WERI-Rb-1 (cell line): ENCODE results near the gene PSMA6.

ENCODE experiments used
- DNase-seq: peaks from one replicate; pipeline ENCODE4 v3.0.0-alpha.2; 2020
- H3K27ac ChIP-seq: fragments of 250-450 bp; sonication (Bioruptor Pico); 2 replicates; pipeline ENCODE4 v1.5.1; 2020; ENCODE audit warnings: mild to moderate bottlenecking, moderate library complexity
- H3K27me3 ChIP-seq: fragments of 250-450 bp; sonication (Bioruptor Pico); 2 replicates; pipeline ENCODE4 v1.5.1; 2021; ENCODE audit warnings: mild to moderate bottlenecking, low read depth, moderate library complexity; ENCODE audit not compliant: insufficient read depth, severe bottlenecking
- H3K36me3 ChIP-seq: fragments of 250-450 bp; sonication (Bioruptor Pico); 2 replicates; pipeline ENCODE4 v1.5.1; 2020; ENCODE audit warnings: mild to moderate bottlenecking, moderate library complexity
- H3K4me3 ChIP-seq: 2 replicates; pipeline ENCODE4 v1.5.1; 2011; ENCODE audit warnings: low read depth, mild to moderate bottlenecking, control low read depth, low read length
- H3K9me3 ChIP-seq: fragments of 250-450 bp; sonication (Bioruptor Pico); 2 replicates; pipeline ENCODE4 v1.5.1; 2021; ENCODE audit warnings: mild to moderate bottlenecking, moderate library complexity; ENCODE audit not compliant: severe bottlenecking
- TF ChIP-seq, protein P1 (sequence below): IDR thresholded peaks from 2 replicates; pipeline ENCODE4 v1.5.1; 2011; ENCODE audit warnings: low read depth, mild to moderate bottlenecking, control low read depth, inconsistent platforms, low read length

PSMA6 gene

DNA sequence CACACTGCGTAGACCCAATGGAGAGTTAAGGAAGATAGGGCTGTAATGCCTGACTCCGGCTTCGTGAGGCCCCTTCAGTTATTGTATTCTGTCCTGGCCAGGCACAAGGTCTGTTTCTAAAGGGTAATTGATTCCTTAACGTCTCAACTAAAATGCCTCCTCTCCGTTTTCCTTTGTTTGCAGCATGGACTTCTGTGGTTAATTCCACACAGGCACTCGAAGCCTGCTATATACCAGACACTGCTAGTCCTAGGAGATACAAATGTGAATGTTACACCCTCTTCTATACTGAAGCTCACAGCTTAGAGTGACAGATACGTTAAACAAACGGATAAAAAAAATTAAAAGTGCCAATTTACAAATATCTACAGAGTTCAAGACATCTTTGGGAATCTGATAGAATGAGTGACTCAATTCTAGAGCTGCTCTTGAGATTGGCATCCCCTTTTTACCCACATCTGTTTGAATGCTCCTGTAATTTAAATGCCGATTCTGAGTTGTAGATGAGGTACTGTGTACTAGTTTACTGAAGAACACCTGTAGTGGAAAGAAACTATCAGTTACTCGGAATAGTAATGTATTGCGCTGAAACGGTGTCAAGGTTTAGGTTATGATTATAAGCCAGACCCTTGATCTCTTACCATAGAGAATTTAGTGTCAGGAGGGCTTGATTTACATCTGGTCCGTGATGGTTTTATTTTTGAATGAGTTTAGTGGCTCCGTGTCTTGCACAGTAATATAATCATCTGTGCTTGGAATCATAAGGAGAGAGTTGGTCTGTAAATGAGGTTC, 784 bp downstream of the PSMA6 start:
- no peak for DNase-seq
- TF ChIP-seq, protein P1, sequence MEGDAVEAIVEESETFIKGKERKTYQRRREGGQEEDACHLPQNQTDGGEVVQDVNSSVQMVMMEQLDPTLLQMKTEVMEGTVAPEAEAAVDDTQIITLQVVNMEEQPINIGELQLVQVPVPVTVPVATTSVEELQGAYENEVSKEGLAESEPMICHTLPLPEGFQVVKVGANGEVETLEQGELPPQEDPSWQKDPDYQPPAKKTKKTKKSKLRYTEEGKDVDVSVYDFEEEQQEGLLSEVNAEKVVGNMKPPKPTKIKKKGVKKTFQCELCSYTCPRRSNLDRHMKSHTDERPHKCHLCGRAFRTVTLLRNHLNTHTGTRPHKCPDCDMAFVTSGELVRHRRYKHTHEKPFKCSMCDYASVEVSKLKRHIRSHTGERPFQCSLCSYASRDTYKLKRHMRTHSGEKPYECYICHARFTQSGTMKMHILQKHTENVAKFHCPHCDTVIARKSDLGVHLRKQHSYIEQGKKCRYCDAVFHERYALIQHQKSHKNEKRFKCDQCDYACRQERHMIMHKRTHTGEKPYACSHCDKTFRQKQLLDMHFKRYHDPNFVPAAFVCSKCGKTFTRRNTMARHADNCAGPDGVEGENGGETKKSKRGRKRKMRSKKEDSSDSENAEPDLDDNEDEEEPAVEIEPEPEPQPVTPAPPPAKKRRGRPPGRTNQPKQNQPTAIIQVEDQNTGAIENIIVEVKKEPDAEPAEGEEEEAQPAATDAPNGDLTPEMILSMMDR: no peak
- Histone ChIP-seq H3K27me3 (no peaks in the 10 kb centered on the region), H3K9me3 (no peaks in the 10 kb centered on the region), H3K36me3 (peaks cover 12% of the 10 kb centered on the region), H3K27ac (peak overlapping the region; percentile 84), H3K4me3 (peak overlapping the region; percentile 79)

DNA sequence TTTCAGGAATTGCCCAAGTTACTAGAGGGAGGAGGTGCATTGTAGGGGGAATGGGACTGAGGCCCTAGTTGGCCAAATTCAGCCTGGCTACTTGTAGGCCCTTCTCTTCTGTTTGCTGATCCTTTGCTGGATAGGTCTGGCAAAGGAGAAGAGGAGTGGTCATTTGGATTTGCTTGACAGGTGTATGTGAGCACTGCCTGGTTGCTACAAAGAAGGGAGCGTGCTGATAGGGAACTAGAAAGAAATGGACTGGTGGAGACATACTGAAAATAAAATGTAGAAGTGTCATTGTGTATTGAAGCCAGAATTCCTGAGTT, 3.6 kb downstream of the PSMA6 start:
- no peaks in the 10 kb centered on the region for H3K27me3 ChIP-seq
- no peak overlapping the region for H3K27ac ChIP-seq
- H3K4me3 ChIP-seq: no peak overlapping the region
- H3K36me3 ChIP-seq: peaks cover 15% of the 10 kb centered on the region
- H3K9me3 ChIP-seq: no peaks in the 10 kb centered on the region
- no peak for DNase-seq
- TF ChIP-seq, protein P1: no peak

DNA sequence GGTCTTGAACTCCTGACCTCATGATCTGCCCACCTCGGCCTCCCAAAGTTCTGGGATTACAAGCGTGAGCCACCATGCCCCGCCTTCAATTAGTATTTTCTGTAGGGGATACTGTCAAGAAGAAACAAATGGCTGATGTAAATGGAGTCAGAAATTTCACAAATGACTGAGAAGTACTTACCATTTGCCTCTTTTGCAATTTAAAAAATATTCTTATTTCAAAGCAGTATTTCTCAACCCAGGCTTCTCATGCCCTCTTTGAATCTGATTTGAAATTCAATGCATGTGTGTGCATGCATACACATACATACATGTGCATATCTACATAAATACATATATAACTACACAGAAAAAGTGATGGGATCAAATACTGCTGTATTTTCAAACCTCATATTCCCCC, 4.4 kb downstream of the PSMA6 start:
- no peak overlapping the region for H3K4me3 ChIP-seq
- H3K27ac ChIP-seq: no peak overlapping the region
- H3K36me3 ChIP-seq: peaks cover 15% of the 10 kb centered on the region

DNA sequence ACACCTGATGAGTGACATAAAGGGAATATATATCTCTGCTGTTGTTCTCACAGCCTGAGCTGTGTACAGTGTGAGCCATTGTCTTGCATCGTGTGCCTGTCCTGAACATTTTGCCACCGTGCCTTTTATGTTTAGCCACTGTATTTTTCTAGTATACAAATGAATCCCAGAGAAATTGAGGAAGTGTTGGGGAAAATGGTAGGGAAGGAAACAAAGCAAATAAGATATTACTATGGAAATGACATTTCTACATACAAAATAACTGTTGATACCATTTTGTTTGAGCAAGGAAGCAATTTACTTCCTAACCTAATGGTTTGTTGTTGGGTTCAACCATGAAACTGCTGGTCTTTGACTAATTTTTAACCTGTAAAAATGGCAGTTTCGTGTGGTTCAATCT, 5.5 kb downstream of the PSMA6 start:
- no peak for DNase-seq
- Histone ChIP-seq H3K36me3 (peaks cover 15% of the 10 kb centered on the region), H3K4me3 (no peak overlapping the region)

More for the DNA sequence above, 4.4 kb downstream of the PSMA6 start:
- TF ChIP-seq, protein P1: no peak
- H3K9me3 ChIP-seq: no peaks in the 10 kb centered on the region
- no peak for DNase-seq
- H3K27me3 ChIP-seq: no peaks in the 10 kb centered on the region

DNA sequence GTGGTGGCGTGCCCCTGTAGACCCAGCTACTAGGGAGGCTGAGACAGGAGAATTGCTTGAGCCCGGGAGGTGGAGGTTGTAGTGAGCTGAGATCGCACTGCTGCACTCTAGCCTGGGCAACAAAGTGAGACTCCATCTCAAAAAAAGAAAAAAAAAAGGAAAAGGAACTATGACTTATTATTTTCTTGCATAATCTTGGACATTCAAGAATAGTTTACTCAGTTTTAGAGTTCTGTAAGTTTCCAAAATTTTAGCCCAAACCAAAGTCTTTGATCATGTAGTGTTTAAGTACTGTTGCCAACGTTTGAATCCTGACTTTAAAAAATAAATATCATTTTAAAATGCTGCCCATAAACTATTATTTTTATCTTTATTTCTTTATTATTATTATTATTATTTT, 6.2 kb downstream of the PSMA6 start:
- TF ChIP-seq, protein P1: no peak
- Histone ChIP-seq H3K9me3 (no peaks in the 10 kb centered on the region), H3K27ac (no peak overlapping the region), H3K27me3 (no peaks in the 10 kb centered on the region), H3K4me3 (no peak overlapping the region), H3K36me3 (peaks cover 18% of the 10 kb centered on the region)
- no peak for DNase-seq

More for the DNA sequence above, 5.5 kb downstream of the PSMA6 start:
- Histone ChIP-seq H3K27ac (no peak overlapping the region), H3K9me3 (no peaks in the 10 kb centered on the region), H3K27me3 (no peaks in the 10 kb centered on the region)
- TF ChIP-seq, protein P1: no peak

DNA sequence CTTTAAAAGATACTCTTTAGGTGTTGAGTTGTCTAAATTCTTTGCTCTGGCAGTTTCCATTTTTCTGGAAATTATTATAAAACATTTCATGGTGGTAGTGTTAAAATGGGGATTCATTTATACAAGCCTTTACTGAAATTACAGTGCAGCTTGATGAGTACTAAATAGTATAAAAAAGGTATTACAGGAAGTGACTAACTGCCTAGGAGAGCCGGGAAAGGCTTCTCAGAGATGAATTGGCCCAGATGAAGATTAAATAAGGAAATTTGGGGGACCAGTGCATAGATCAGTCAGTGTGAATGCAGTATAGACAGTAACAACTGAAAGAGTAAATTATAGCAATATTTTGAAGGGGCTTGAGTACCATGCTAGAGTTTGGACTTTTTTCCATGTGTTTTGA, 7.5 kb downstream of the PSMA6 start:
- Histone ChIP-seq H3K36me3 (peaks cover 10% of the 10 kb centered on the region), H3K27me3 (no peaks in the 10 kb centered on the region), H3K9me3 (no peaks in the 10 kb centered on the region), H3K4me3 (no peak overlapping the region), H3K27ac (no peak overlapping the region)
- TF ChIP-seq, protein P1: no peak
- no peak for DNase-seq
